A549 (cell line): ENCODE results near the gene SPEF1. TPM values are rescaled to one million over a fixed set of nuclear protein-coding genes. Genes with fewer than 3 reads are reported as not detected.
A peak's percentile ranks its signal among the peaks of the same experiment; 100 is the strongest.

Source experiments
- ATAC-seq, 2 experiments: fragments of 200-7000 bp in 1 of 2; fragments of >200 bp in 1 of 2; cut with Nextera tagmentation in 1 of 2; cut with Tn5 transposase in 1 of 2; 3 replicates each; pipeline versions ENCODE4 v1.8.0 to v1.9.1; 2018 to 2020; ENCODE audit warnings: mild to moderate bottlenecking in 1 of 2, moderate library complexity in 1 of 2
- CTCF ChIA-PET: fragments of 300-600 bp; sonication (Branson Sonifier 250); formaldehyde crosslinking; extraction: SDS; loops from one replicate; lab custom pipeline; 2021; ENCODE audit warnings: antibody characterized with exemption, inconsistent platforms; lab: Yijun Ruan, JAX
- POLR2A ChIA-PET: fragments of 350-600 bp; formaldehyde crosslinking; extraction: SDS; loops from one replicate; lab custom pipeline; 2021; ENCODE audit warnings: antibody characterized with exemption, inconsistent platforms; lab: Yijun Ruan, JAX
- DNase-seq, 2 experiments: peaks; one replicate each; pipeline versions ENCODE4 v3.0.0 to v3.0.0-alpha.2; 2011 to 2016; ENCODE audit warnings: low read depth in 1 of 2, low spot score in 1 of 2
- FAIRE-seq: peaks from 2 replicates; lab custom pipeline; 2011; peaks lifted over from hg19 to GRCh38; lab: Jason Lieb, UNC
- H3K27ac ChIP-seq, 2 experiments: fragments of >200 bp; sonication (Bioruptor Twin); formaldehyde crosslinking; 3 replicates each; pipeline ENCODE4 v1.5.1; 2016 to 2017
- H3K4me1 ChIP-seq: fragments of >200 bp; sonication (Bioruptor Twin); formaldehyde crosslinking; 3 replicates; pipeline ENCODE4 v1.6.1; 2016
- H3K4me2 ChIP-seq: fragments of >200 bp; sonication (Bioruptor Twin); formaldehyde crosslinking; 3 replicates; pipeline ENCODE4 v1.6.1; 2016
- H3K4me3 ChIP-seq: fragments of >200 bp; sonication (Bioruptor Twin); formaldehyde crosslinking; 3 replicates; pipeline ENCODE4 v1.5.1; 2016
- H3K9me3 ChIP-seq: fragments of >200 bp; sonication (Bioruptor Twin); formaldehyde crosslinking; 3 replicates; pipeline ENCODE4 v1.6.1; 2016
- BCL3 ChIP-seq: fragments of >200 bp; sonication (Bioruptor Twin); formaldehyde crosslinking; IDR thresholded peaks from 3 replicates; pipeline ENCODE4 v1.6.1; 2016
- CBX8 ChIP-seq: fragments of 200-600 bp; sonication (generic); IDR thresholded peaks from 2 replicates; pipeline ENCODE4 v1.6.1; 2016
- CHD4 ChIP-seq: fragments of 200-600 bp; sonication (generic); IDR thresholded peaks from 2 replicates; pipeline ENCODE4 v1.6.1; 2016; ENCODE audit warnings: antibody characterized with exemption, mild to moderate bottlenecking, borderline replicate concordance
- FOSB ChIP-seq: fragments of 250-450 bp; sonication (Bioruptor Pico); IDR thresholded peaks from 2 replicates; pipeline ENCODE4 v1.5.0; 2020; ENCODE audit warnings: mild to moderate bottlenecking, moderate library complexity
- HDAC2 ChIP-seq: fragments of 200-600 bp; sonication (generic); IDR thresholded peaks from 2 replicates; pipeline ENCODE4 v1.6.1; 2016
- MAFK ChIP-seq: fragments of 450-650 bp; IDR thresholded peaks from 2 replicates; pipeline ENCODE4 v1.6.1; 2014; ENCODE audit not compliant: partially characterized antibody
- MYC ChIP-seq: IDR thresholded peaks from 2 replicates; pipeline ENCODE4 v1.6.1; 2012; ENCODE audit warnings: mild to moderate bottlenecking, inconsistent platforms, low read length, improper control_type of control experiment, borderline replicate concordance
- NPAS2 ChIP-seq: fragments of 250-450 bp; sonication (Bioruptor Pico); IDR thresholded peaks from 2 replicates; pipeline ENCODE4 v1.8.0; 2022; ENCODE audit warnings: mild to moderate bottlenecking, moderate library complexity, borderline replicate concordance
- POLR2AphosphoS2 ChIP-seq: conservative IDR thresholded peaks from 2 replicates; pipeline ENCODE4 v1.6.1; 2012; ENCODE audit warnings: low read length, improper control_type of control experiment, inconsistent platforms
- SREBF2 ChIP-seq: fragments of 450-650 bp; IDR thresholded peaks from 2 replicates; pipeline ENCODE4 v1.6.1; 2014; ENCODE audit warnings: mild to moderate bottlenecking, moderate library complexity
- ZSCAN20 ChIP-seq: fragments of 250-450 bp; sonication (Bioruptor Pico); IDR thresholded peaks from 2 replicates; pipeline ENCODE4 v1.8.0; 2022; ENCODE audit warnings: mild to moderate bottlenecking, moderate library complexity
- WGBS: methylation state at CpG from one replicate; pipeline ENCODE4 v1.1.6; 2017; ENCODE audit errors: missing lambda C conversion rate; 5-methylcytosine and 5-hydroxymethylcytosine counted together
- polyA plus RNA-seq, 4 experiments: library from polyadenylated mRNA; depleted of rRNA in 3 of 4; stranded (reverse); fragments of >200 nt; fragmentation: RNase III in 1 of 4; extraction: RNeasy Plus Mini Kit Qiagen cat#74134 plus additional on column Dnase treatment in 1 of 4; gene quantifications; 2 replicates in 3 of 4; 3 replicates in 1 of 4; pipeline ENCODE4 v1.2.3, GENCODE V29; 2011 to 2017
- TF ChIP-seq, protein P1 (sequence below): fragments of 250-450 bp; sonication (Bioruptor Pico); IDR thresholded peaks from 2 replicates; pipeline ENCODE4 v1.5.0; 2021; ENCODE audit warnings: mild to moderate bottlenecking, moderate library complexity, borderline replicate concordance
- TF ChIP-seq, protein P2 (sequence below): fragments of 250-450 bp; sonication (Bioruptor Pico); IDR thresholded peaks from 2 replicates; pipeline ENCODE4 v1.5.0; 2020; ENCODE audit warnings: low read depth, mild to moderate bottlenecking, moderate library complexity
- TF ChIP-seq, protein P3 (sequence below): fragments of >200 bp; sonication (Bioruptor Twin); formaldehyde crosslinking; IDR thresholded peaks from 2 replicates; pipeline ENCODE4 v1.6.1; 2016
- TF ChIP-seq, protein P4 (sequence below): IDR thresholded peaks from 2 replicates; pipeline ENCODE4 v1.6.1; 2012

The SPEF1 gene
- polyA plus RNA-seq, 2 of the 4 experiments (the other 2 are of a cell fraction): 0.41 to 1.3 TPM

DNA sequence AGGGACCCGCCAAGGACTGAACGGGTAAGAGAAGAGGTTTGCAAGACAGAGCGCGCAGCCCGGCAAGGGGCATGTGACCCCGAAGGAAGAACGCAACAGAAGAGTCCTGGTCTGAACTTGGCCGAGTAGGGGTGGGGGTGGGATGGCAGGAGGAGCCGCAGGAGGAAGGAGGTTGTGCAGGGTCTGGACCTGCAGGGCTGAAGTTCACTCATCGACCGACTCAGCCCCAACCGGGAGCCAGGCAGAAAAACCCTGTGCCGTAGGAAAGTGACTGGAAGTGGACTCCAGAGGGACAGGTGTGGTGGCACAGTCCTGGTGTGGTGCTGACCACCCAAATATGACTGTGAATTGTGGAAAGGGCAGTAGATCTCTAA, 28.9 kb downstream of the SPEF1 start:
- DNase-seq: no peak
- H3K9me3 ChIP-seq: no peaks in the 10 kb centered on the region
- TF ChIP-seq, protein P1, sequence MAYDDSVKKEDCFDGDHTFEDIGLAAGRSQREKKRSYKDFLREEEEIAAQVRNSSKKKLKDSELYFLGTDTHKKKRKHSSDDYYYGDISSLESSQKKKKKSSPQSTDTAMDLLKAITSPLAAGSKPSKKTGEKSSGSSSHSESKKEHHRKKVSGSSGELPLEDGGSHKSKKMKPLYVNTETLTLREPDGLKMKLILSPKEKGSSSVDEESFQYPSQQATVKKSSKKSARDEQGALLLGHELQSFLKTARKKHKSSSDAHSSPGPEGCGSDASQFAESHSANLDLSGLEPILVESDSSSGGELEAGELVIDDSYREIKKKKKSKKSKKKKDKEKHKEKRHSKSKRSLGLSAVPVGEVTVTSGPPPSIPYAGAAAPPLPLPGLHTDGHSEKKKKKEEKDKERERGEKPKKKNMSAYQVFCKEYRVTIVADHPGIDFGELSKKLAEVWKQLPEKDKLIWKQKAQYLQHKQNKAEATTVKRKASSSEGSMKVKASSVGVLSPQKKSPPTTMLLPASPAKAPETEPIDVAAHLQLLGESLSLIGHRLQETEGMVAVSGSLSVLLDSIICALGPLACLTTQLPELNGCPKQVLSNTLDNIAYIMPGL (CRISPR knock-in tag): no peak
- TF ChIP-seq ZSCAN20 (CRISPR knock-in tag): no peak
- TF ChIP-seq, all 56 proteins: peak for 0
- no peak for FAIRE-seq
- Histone ChIP-seq H3K4me2 (peak overlapping the region; percentile 62), H3K4me3 (no peak overlapping the region; the same call in 2 of the 3 replicates), H3K27ac (no peak overlapping the region), H3K4me1 (peaks cover 7% of the 10 kb centered on the region; the same call in 2 of the 3 replicates)
- ChIA-PET POLR2A (interaction anchor here (1.4 kb wide), 1 partner anchor 15 kb away, joined by 7 read pairs; the partner anchor contains the start of gene ADISSP), CTCF (interaction anchor here (0.7 to 72.1 kb wide), 16 partner anchors 5 to 165 kb away, joined by 3 to 2233 read pairs (median 4); partner anchors contain the start of genes ADAM33, ADISSP, AP5S1 and CENPB)
- no peak for ATAC-seq
- WGBS: 81% methylated on average over 13 of the region's 13 CpGs

DNA sequence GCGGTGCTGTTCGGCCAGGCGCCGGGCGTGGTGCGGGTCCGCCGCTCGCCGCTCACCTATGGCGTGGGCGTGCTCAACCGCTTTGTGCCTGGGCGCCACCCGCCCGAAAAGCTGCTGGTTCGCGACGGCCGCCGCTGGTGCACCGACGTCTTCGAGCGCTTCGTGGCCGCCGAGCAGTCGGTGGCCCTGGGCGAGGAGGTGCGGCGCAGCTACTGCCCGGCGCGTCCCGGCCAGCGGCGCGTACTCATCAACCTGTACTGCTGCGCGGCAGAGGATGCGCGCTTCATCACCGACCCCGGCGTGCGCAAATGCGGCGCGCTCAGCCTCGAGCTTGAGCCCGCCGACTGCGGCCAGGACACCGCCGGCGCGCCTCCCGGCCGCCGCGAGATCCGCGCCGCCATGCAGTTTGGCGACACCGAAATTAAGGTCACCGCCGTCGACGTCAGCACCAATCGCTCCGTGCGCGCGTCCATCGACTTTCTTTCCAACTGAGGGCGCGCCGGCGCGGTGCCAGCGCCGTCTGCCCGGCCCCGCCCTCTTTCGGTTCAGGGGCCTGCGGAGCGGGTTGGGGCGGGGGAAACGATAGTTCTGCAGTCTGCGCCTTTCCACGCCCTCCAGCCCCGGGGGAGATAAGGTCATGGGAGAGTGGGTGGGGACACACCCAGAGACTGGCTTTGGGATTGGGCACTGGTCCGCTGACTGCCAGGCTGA, 29.4 kb downstream of the SPEF1 start:
- 58% methylated on average over 85 of the region's 95 CpGs for WGBS
- Histone ChIP-seq H3K27ac (peak overlapping the region in 1 of 2 experiments; percentile 3; a peak in 1 of 6 replicates), H3K4me3 (peak overlapping the region; percentile 32), H3K4me2 (peak overlapping the region; percentile 62), H3K9me3 (no peaks in the 10 kb centered on the region), H3K4me1 (peaks cover 7% of the 10 kb centered on the region; the same call in 2 of the 3 replicates)
- CTCF ChIA-PET: interaction anchor here (0.9 to 72.1 kb wide), 10 partner anchors 4 to 103 kb away, joined by 4 to 2233 read pairs (median 32); partner anchors contain the start of genes ADAM33, ADISSP, AP5S1 and CENPB
- DNase-seq: peak in 1 of 2 experiments; percentile 48
- no peak; a peak in 1 of 6 replicates for ATAC-seq
- TF ChIP-seq, protein P2, sequence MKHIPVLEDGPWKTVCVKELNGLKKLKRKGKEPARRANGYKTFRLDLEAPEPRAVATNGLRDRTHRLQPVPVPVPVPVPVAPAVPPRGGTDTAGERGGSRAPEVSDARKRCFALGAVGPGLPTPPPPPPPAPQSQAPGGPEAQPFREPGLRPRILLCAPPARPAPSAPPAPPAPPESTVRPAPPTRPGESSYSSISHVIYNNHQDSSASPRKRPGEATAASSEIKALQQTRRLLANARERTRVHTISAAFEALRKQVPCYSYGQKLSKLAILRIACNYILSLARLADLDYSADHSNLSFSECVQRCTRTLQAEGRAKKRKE (CRISPR knock-in tag): no peak
- TF ChIP-seq, protein P3, sequence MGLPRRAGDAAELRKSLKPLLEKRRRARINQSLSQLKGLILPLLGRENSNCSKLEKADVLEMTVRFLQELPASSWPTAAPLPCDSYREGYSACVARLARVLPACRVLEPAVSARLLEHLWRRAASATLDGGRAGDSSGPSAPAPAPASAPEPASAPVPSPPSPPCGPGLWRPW: no peak
- TF ChIP-seq POLR2AphosphoS2: no peak
- TF ChIP-seq, protein P4, sequence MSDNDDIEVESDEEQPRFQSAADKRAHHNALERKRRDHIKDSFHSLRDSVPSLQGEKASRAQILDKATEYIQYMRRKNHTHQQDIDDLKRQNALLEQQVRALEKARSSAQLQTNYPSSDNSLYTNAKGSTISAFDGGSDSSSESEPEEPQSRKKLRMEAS: peak; percentile 43; the same call in 1 of the 2 replicates
- FAIRE-seq: no peak
- POLR2A ChIA-PET: interaction anchor here (1.4 kb wide), 1 partner anchor 16 kb away, joined by 7 read pairs; the partner anchor contains the start of gene ADISSP

DNA sequence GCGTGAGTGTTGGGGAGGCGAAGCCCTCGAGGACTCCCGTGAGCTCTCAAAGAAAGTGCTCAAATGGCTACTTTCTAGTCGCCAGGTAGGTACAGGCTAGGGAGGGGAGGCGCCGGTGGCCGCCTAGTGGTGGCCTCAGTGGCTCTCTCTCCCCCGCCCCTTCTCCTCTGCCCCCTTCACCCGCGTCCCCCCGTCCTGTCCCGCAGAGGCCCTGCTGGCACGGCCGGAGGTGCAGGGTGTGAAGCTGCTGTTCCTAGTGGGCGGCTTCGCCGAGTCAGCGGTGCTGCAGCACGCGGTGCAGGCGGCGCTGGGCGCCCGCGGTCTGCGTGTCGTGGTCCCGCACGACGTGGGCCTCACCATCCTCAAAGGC, 30.0 kb downstream of the SPEF1 start:
- POLR2A ChIA-PET: interaction anchor here (0.7 kb wide), 1 partner anchor 16 kb away, joined by 4 read pairs; the partner anchor contains the start of gene ADISSP
- ATAC-seq: no peak
- Histone ChIP-seq H3K4me2 (peak overlapping the region; percentile 62), H3K4me1 (peaks cover 7% of the 10 kb centered on the region; the same call in 2 of the 3 replicates), H3K9me3 (no peaks in the 10 kb centered on the region), H3K27ac (no peak overlapping the region), H3K4me3 (no peak overlapping the region; the same call in 2 of the 3 replicates)
- whole genome bisulfite sequencing: 91% methylated on average over 28 of the region's 31 CpGs
- DNase-seq: no peak
- FAIRE-seq: no peak
- TF ChIP-seq HDAC2: 0 out of 2 replicates have a peak, but pooled peaks have one; percentile 22
- TF ChIP-seq SREBF2: no peak
- TF ChIP-seq MAFK: peak; percentile 49
- no peak for TF ChIP-seq NPAS2 (CRISPR knock-in tag)
- TF ChIP-seq BCL3: no peak
- TF ChIP-seq CBX8: no peak
- TF ChIP-seq CHD4: 0 out of 2 replicates have a peak, but pooled peaks have one; percentile 37
- TF ChIP-seq MYC: no peak
- TF ChIP-seq FOSB: no peak
- CTCF ChIA-PET: interaction anchor here (0.7 to 72.1 kb wide), 11 partner anchors 4 to 184 kb away, joined by 3 to 2233 read pairs (median 7); partner anchors contain the start of genes ADAM33, ADISSP, AP5S1 and CENPB
